Erythroblast (primary cell): ENCODE measurements around the gene FZD1.

ENCODE experiments used
- GATA1 ChIP-seq: IDR thresholded peaks from 2 replicates; pipeline ENCODE4 v1.6.1; 2011; ENCODE audit warnings: low read depth, mild to moderate bottlenecking, control low read depth, low read length, moderate library complexity
- POLR2A ChIP-seq: IDR thresholded peaks from 2 replicates; pipeline ENCODE4 v1.6.1; 2011; ENCODE audit warnings: mild to moderate bottlenecking, low read length

DNA sequence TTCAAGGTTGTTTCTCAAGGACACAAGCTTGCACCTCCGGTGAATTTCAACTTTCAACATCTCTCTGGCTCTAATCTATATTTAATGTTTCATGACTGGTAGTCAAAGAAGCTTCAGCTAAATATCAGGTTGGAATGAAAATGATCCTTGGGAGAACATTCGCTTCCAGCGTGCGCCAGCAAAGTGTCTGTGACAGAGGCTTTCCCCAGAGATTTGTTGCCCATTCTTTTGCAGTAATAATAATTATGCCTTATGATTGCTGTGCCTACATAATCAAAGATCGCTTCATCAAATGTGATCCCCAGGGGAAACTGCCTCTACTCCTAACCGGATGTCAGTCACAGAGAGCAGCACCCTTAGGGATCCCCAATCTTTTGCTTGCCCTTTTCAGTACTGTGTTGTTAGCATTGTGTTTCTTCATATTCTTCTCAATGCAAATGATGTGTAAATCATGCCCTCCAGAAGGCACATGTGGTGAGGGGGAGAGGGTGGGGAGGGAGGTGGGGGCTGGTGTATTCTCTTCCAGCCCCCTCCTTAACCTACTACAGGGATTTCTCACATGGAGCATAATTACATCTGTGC, 30.5 kb downstream of the FZD1 start:
- TF ChIP-seq POLR2A, result no peak
- no peak for TF ChIP-seq GATA1
